HepG2 (cell line): ENCODE results near the gene NRL. TPM values are rescaled to one million over a fixed set of nuclear protein-coding genes. Genes with fewer than 3 reads are reported as not detected.
A peak's percentile ranks its signal among the peaks of the same experiment; 100 is the strongest.

Source experiments
- BCLAF1 ChIP-seq: fragments of 450-650 bp; IDR thresholded peaks from 2 replicates; pipeline ENCODE4 v1.6.1; 2017; ENCODE audit warnings: mild to moderate bottlenecking
- CHD2 ChIP-seq: IDR thresholded peaks from 2 replicates; pipeline ENCODE4 v1.6.1; 2011; ENCODE audit warnings: low read depth, low read length, improper control_type of control experiment
- FOXC1 ChIP-seq: sonication (generic); formaldehyde crosslinking; IDR thresholded peaks from 2 replicates; pipeline ENCODE4 v1.8.0; 2022; ENCODE audit warnings: mild to moderate bottlenecking, missing genetic modification reagents, borderline replicate concordance
- KLF12 ChIP-seq: sonication (generic); formaldehyde crosslinking; IDR thresholded peaks from 2 replicates; pipeline ENCODE4 v1.4.0; 2020; ENCODE audit warnings: missing genetic modification reagents, borderline replicate concordance
- MNT ChIP-seq: fragments of 450-650 bp; IDR thresholded peaks from 2 replicates; pipeline ENCODE4 v1.6.1; 2016
- NFE2 ChIP-seq: sonication (generic); formaldehyde crosslinking; IDR thresholded peaks from 2 replicates; pipeline ENCODE4 v1.4.0; 2020; ENCODE audit warnings: missing genetic modification reagents
- RFX1 ChIP-seq: fragments of 450-650 bp; IDR thresholded peaks from 2 replicates; pipeline ENCODE4 v1.6.1; 2017
- RFXAP ChIP-seq: sonication (generic); formaldehyde crosslinking; IDR thresholded peaks from 2 replicates; pipeline ENCODE4 v1.4.0; 2020; ENCODE audit warnings: missing genetic modification reagents, borderline replicate concordance
- ZKSCAN8 ChIP-seq: IDR thresholded peaks from 2 replicates; pipeline ENCODE4 v1.6.1; 2016; ENCODE audit warnings: borderline replicate concordance, missing genetic modification reagents, missing compliant biosample characterization
- ZNF276 ChIP-seq: sonication (generic); formaldehyde crosslinking; IDR thresholded peaks from 2 replicates; pipeline ENCODE4 v1.4.0; 2020; ENCODE audit warnings: mild to moderate bottlenecking, low read depth, missing genetic modification reagents
- polyA plus RNA-seq, 8 experiments: library from polyadenylated mRNA; depleted of rRNA in 3 of 8; stranded (reverse) in 7 of 8; unstranded in 1 of 8; fragments of >200 nt; fragmentation: Illumina TruSeq in 4 of 8; extraction: Trizol in 4 of 8; gene quantifications; 2 replicates each; pipeline versions ENCODE4 v1.2.1 to v1.2.3, GENCODE V29; 2011 to 2016; ENCODE audit warnings: low read depth in 4 of 8, missing spikeins in 1 of 8, mixed read lengths in 1 of 8; ENCODE audit not compliant: insufficient read depth in 1 of 8
- total RNA-seq, 5 experiments: library from RNA; depleted of rRNA; stranded (reverse); fragments of >200 nt; fragmentation: Illumina TruSeq; extraction: Trizol; gene quantifications; 2 replicates each; pipeline ENCODE4 v1.2.3, GENCODE V29; 2016; ENCODE audit warnings: low read depth in 1 of 5
- TF ChIP-seq, protein P1 (sequence below): sonication (generic); formaldehyde crosslinking; IDR thresholded peaks from 2 replicates; pipeline ENCODE4 v1.8.1; 2023; ENCODE audit warnings: mild to moderate bottlenecking, missing genetic modification reagents, borderline replicate concordance
- TF ChIP-seq, protein P2 (sequence below): sonication (generic); formaldehyde crosslinking; IDR thresholded peaks from 2 replicates; pipeline ENCODE4 v1.5.1; 2020; ENCODE audit warnings: mild to moderate bottlenecking, missing genetic modification reagents, borderline replicate concordance

The NRL gene
- total and polyA plus RNA-seq, 2 of the 13 experiments (the other 11 are each of a cell fraction or from before 2014, with no cell fraction given), result 2.5 to 4.7 TPM

GRCh38 chr14:24115422-24116127 is 826 bp upstream of the NRL start (continued):
- TF ChIP-seq, protein P1, sequence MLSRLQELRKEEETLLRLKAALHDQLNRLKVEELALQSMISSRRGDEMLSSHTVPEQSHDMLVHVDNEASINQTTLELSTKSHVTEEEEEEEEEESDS (CRISPR knock-in tag), result no peak
- TF ChIP-seq, protein P2, sequence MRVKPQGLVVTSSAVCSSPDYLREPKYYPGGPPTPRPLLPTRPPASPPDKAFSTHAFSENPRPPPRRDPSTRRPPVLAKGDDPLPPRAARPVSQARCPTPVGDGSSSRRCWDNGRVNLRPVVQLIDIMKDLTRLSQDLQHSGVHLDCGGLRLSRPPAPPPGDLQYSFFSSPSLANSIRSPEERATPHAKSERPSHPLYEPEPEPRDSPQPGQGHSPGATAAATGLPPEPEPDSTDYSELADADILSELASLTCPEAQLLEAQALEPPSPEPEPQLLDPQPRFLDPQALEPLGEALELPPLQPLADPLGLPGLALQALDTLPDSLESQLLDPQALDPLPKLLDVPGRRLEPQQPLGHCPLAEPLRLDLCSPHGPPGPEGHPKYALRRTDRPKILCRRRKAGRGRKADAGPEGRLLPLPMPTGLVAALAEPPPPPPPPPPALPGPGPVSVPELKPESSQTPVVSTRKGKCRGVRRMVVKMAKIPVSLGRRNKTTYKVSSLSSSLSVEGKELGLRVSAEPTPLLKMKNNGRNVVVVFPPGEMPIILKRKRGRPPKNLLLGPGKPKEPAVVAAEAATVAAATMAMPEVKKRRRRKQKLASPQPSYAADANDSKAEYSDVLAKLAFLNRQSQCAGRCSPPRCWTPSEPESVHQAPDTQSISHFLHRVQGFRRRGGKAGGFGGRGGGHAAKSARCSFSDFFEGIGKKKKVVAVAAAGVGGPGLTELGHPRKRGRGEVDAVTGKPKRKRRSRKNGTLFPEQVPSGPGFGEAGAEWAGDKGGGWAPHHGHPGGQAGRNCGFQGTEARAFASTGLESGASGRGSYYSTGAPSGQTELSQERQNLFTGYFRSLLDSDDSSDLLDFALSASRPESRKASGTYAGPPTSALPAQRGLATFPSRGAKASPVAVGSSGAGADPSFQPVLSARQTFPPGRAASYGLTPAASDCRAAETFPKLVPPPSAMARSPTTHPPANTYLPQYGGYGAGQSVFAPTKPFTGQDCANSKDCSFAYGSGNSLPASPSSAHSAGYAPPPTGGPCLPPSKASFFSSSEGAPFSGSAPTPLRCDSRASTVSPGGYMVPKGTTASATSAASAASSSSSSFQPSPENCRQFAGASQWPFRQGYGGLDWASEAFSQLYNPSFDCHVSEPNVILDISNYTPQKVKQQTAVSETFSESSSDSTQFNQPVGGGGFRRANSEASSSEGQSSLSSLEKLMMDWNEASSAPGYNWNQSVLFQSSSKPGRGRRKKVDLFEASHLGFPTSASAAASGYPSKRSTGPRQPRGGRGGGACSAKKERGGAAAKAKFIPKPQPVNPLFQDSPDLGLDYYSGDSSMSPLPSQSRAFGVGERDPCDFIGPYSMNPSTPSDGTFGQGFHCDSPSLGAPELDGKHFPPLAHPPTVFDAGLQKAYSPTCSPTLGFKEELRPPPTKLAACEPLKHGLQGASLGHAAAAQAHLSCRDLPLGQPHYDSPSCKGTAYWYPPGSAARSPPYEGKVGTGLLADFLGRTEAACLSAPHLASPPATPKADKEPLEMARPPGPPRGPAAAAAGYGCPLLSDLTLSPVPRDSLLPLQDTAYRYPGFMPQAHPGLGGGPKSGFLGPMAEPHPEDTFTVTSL (CRISPR knock-in tag), result no peak
- no peak for TF ChIP-seq FOXC1 (CRISPR knock-in tag)
- TF ChIP-seq ZNF276, result no peak
- TF ChIP-seq ZKSCAN8 (CRISPR knock-in tag), result no peak
- no peak for TF ChIP-seq BCLAF1
- TF ChIP-seq RFXAP (CRISPR knock-in tag), result no peak
- TF ChIP-seq KLF12, result peak; percentile 72
- no peak for TF ChIP-seq CHD2
- no peak for TF ChIP-seq RFX1
- no peak for TF ChIP-seq NFE2 (CRISPR knock-in tag)
- TF ChIP-seq MNT, result no peak
